GM12878 (cell line): ENCODE results near the gene MB. TPM values are rescaled to one million over a fixed set of nuclear protein-coding genes. Genes with fewer than 3 reads are reported as not detected.

ENCODE experiments used
- ATAC-seq: fragments of 200-7000 bp; cut with Tn5 transposase; 3 replicates; pipeline ENCODE4 v1.9.1; 2020; ENCODE audit warnings: mild to moderate bottlenecking, moderate library complexity
- BruUV-seq: library from RNA; stranded (reverse); fragments of 400-500 nt; replicated peaks from 2 replicates; lab custom pipeline; 2021; lab: Mats Ljungman, UMichigan
- CTCF ChIA-PET: fragments of 300-600 bp; sonication (Branson Sonifier 250); formaldehyde crosslinking; extraction: SDS; loops from one replicate; lab custom pipeline; 2021; ENCODE audit warnings: inconsistent platforms; lab: Yijun Ruan, JAX
- POLR2A ChIA-PET: fragments of 350-600 bp; formaldehyde crosslinking; extraction: SDS; loops from one replicate; lab custom pipeline; 2021; ENCODE audit warnings: inconsistent platforms; lab: Charles Lee
- RAD21 ChIA-PET: fragments of 300-600 bp; sonication (Branson Sonifier 250); formaldehyde crosslinking; loops from one replicate; lab custom pipeline; 2023; ENCODE audit warnings: antibody characterized with exemption; ENCODE audit not compliant: unreplicated experiment; lab: Charles Lee
- SMC1A ChIA-PET: fragments of 300-600 bp; sonication (Branson Sonifier 250); formaldehyde crosslinking; loops from one replicate; lab custom pipeline; 2023; ENCODE audit not compliant: unreplicated experiment, uncharacterized antibody; lab: Charles Lee
- DNase-seq: peaks from one replicate; pipeline ENCODE4 v3.0.0-alpha.2; 2011; ENCODE audit warnings: low read depth, low spot score
- FAIRE-seq: peaks from 3 replicates; lab custom pipeline; 2011; peaks lifted over from hg19 to GRCh38; lab: Jason Lieb, UNC
- H2AFZ ChIP-seq: 2 replicates; pipeline ENCODE4 v1.6.0; 2011; ENCODE audit warnings: low read depth, low read length, control low read depth; ENCODE audit not compliant: control insufficient read depth
- H3K27ac ChIP-seq: 2 replicates; pipeline ENCODE4 v1.5.1; 2011; ENCODE audit warnings: control low read depth; ENCODE audit not compliant: control insufficient read depth, insufficient read depth
- H3K27me3 ChIP-seq, 2 experiments: replicated peaks in 1 of 2; 2 replicates each; pipeline versions ENCODE4 v1.6.0 to v1.6.1; 2011; ENCODE audit warnings: low read length in 1 of 2; ENCODE audit not compliant: control insufficient read depth in 2 of 2, insufficient read depth in 2 of 2
- H3K36me3 ChIP-seq, 2 experiments: 2 replicates each; pipeline ENCODE4 v1.5.1; 2011; ENCODE audit warnings: low read length in 1 of 2; ENCODE audit not compliant: control insufficient read depth in 2 of 2, insufficient read depth in 2 of 2
- H3K4me1 ChIP-seq: 2 replicates; pipeline ENCODE4 v1.6.1; 2011; ENCODE audit warnings: mild to moderate bottlenecking, low read length, moderate library complexity, mixed read lengths; ENCODE audit not compliant: control insufficient read depth, insufficient read depth
- H3K4me2 ChIP-seq: 2 replicates; pipeline ENCODE4 v1.6.0; 2011; ENCODE audit warnings: control low read depth; ENCODE audit not compliant: control insufficient read depth, insufficient read depth
- H3K4me3 ChIP-seq: fragments of 200-600 bp; sonication (generic); 2 replicates; pipeline ENCODE4 v1.5.1; 2016
- H3K79me2 ChIP-seq: 2 replicates; pipeline ENCODE4 v1.6.0; 2011; ENCODE audit warnings: low read length; ENCODE audit not compliant: control insufficient read depth, insufficient read depth
- H3K9ac ChIP-seq: 2 replicates; pipeline ENCODE4 v1.8.0; 2011; ENCODE audit warnings: low read length, control low read depth, mixed read lengths; ENCODE audit not compliant: control insufficient read depth, insufficient read depth
- H3K9me3 ChIP-seq: replicated peaks from 3 replicates; pipeline ENCODE4 v1.5.1; 2011; ENCODE audit warnings: mild to moderate bottlenecking, low read length; ENCODE audit not compliant: control insufficient read depth, insufficient read depth
- H4K20me1 ChIP-seq: 2 replicates; pipeline ENCODE4 v1.6.0; 2011; ENCODE audit not compliant: control insufficient read depth, insufficient read depth
- BACH1 ChIP-seq: fragments of 450-650 bp; IDR thresholded peaks from 2 replicates; pipeline ENCODE4 v1.6.1; 2017; ENCODE audit warnings: mild to moderate bottlenecking, borderline replicate concordance
- NR2F1 ChIP-seq: fragments of 450-650 bp; conservative IDR thresholded peaks from 2 replicates; pipeline ENCODE4 v1.6.1; 2017; ENCODE audit warnings: mild to moderate bottlenecking
- SP1 ChIP-seq: IDR thresholded peaks from one replicate; pipeline ENCODE4 v1.6.1; 2011; ENCODE audit warnings: low read depth, low read length
- SREBF1 ChIP-seq: IDR thresholded peaks from 2 replicates; pipeline ENCODE4 v1.6.1; 2012; ENCODE audit warnings: mild to moderate bottlenecking, low read length
- WGBS: methylation state at CpG from one replicate; pipeline ENCODE4 v1.1.6; 2016; ENCODE audit warnings: low lambda C conversion rate; ENCODE audit not compliant: insufficient replicate concordance, insufficient coverage; ENCODE audit errors: missing lambda C conversion rate; 5-methylcytosine and 5-hydroxymethylcytosine counted together
- in situ Hi-C: fragments of 300-500 bp; cut with MboI; formaldehyde crosslinking; loops from 9 replicates; pipeline ENCODE4 v1.14.3; 2018; ENCODE audit warnings: mixed read lengths
- intact Hi-C: fragments of 100-400 bp; cut with micrococcal nuclease; formaldehyde crosslinking; loops from one replicate; pipeline ENCODE4 v1.14.2; 2022; ENCODE audit not compliant: unreplicated experiment
- polyA plus RNA-seq, 11 experiments: library from polyadenylated mRNA; depleted of rRNA in 4 of 11; unstranded in 6 of 11; stranded (reverse) in 5 of 11; fragments of >200 nt; fragmentation: Nextera tagmentation in 4 of 11; fragmentation: Illumina TruSeq in 1 of 11; extraction: Ambion mirVana in 4 of 11; extraction: Trizol in 1 of 11; gene quantifications; 1 replicate in 1 of 11; 2 replicates in 10 of 11; pipeline versions ENCODE4 v1.2.1 to v1.2.3, GENCODE V29; 2011 to 2016; ENCODE audit warnings: inconsistent platforms in 2 of 11, missing spikeins in 2 of 11, low read depth in 1 of 11
- total RNA-seq, 4 experiments: library from RNA; depleted of rRNA in 3 of 4; stranded (reverse); fragments of >200 nt in 3 of 4; fragmentation: Illumina TruSeq in 1 of 4; extraction: Trizol in 1 of 4; gene quantifications; 2 replicates each; pipeline versions ENCODE4 v1.2.1 to v1.2.3, GENCODE V29; 2013 to 2021
- TF ChIP-seq, protein P1 (sequence below): IDR thresholded peaks from 2 replicates; pipeline ENCODE4 v1.6.1; 2012; ENCODE audit warnings: low read depth, low read length, improper control_type of control experiment
- TF ChIP-seq, protein P2 (sequence below): fragments of 150-350 bp; IDR thresholded peaks from 2 replicates; pipeline ENCODE4 v1.6.1; 2014; ENCODE audit warnings: mild to moderate bottlenecking, low read depth, low read length
- TF ChIP-seq, protein P3 (sequence below): IDR thresholded peaks from 2 replicates; pipeline ENCODE4 v1.6.1; 2011; ENCODE audit warnings: low read depth, low read length, improper control_type of control experiment, borderline replicate concordance
- TF ChIP-seq, protein P4 (sequence below): IDR thresholded peaks from 2 replicates; pipeline ENCODE4 v1.6.1; 2012; ENCODE audit warnings: low read depth, low read length, improper control_type of control experiment
- TF ChIP-seq, protein P5 (sequence below): fragments of 450-650 bp; IDR thresholded peaks from 2 replicates; pipeline ENCODE4 v1.6.1; 2017; ENCODE audit warnings: mild to moderate bottlenecking
- TF ChIP-seq, protein P6 (sequence below): fragments of 450-650 bp; IDR thresholded peaks from 2 replicates; pipeline ENCODE4 v1.6.1; 2016; ENCODE audit warnings: mild to moderate bottlenecking

Gene MB
- total and polyA plus RNA-seq, 10 of the 15 experiments (the other 5 are each of a cell fraction or from before 2014, with no cell fraction given), result 0.09 to 0.41 (median 0.23) TPM; not detected in 3

DNA sequence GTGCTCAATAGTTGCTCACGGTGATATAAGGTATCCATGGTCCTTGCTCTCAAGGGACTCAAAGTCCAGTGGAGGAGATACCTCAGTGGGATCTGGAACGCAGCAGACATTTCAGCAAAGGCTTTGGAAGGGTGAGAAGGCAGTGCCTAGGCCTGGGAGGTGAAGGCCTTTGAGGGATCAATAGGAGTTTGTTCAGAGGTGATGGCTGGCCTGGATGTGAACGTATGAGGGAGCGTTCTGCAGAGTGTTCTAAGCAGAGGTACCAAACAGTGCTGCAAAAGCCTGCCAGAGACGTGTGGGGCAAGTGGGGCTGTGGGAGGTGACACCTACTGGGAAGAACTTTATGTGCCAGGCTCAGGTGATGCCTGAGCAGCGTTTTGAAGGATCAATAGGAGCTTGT lies 7.4 kb upstream of the MB start:
- Histone ChIP-seq H3K9me3 (peaks cover 1% of the 10 kb centered on the region; the same call in 1 of the 3 replicates), H3K4me1 (peaks cover 15% of the 10 kb centered on the region), H3K27ac (no peak overlapping the region), H4K20me1 (no peaks in the 10 kb centered on the region), H3K36me3 (no peaks in the 10 kb centered on the region), H2AFZ (no peak overlapping the region), H3K4me3 (no peak overlapping the region), H3K4me2 (no peak overlapping the region), H3K79me2 (no peaks in the 10 kb centered on the region), H3K9ac (no peak overlapping the region), H3K27me3 (0 out of 4 replicates have a peak, but pooled peaks cover 0 to 1% of the 10 kb centered on the region in 2 experiments)
- FAIRE-seq (peak; percentile 47), ATAC-seq (no peak), DNase-seq (no peak)
- in situ Hi-C loops, result loop anchor here (5.0 kb wide), 3 partner anchors 272 to 498 kb away; no protein-coding TSS in a partner anchor
- intact Hi-C loops, result no loop called here
- WGBS, result 34% methylated on average over 6 of the region's 6 CpGs
- CTCF ChIA-PET, result interaction anchor here (0.6 to 1.3 kb wide), 6 partner anchors 14 to 500 kb away, joined by 3 to 6 read pairs (median 4); no protein-coding TSS in a partner anchor
- SMC1A ChIA-PET, result no interaction called here
- BruUV-seq, result no TSS peak
- TF ChIP-seq, protein P1, sequence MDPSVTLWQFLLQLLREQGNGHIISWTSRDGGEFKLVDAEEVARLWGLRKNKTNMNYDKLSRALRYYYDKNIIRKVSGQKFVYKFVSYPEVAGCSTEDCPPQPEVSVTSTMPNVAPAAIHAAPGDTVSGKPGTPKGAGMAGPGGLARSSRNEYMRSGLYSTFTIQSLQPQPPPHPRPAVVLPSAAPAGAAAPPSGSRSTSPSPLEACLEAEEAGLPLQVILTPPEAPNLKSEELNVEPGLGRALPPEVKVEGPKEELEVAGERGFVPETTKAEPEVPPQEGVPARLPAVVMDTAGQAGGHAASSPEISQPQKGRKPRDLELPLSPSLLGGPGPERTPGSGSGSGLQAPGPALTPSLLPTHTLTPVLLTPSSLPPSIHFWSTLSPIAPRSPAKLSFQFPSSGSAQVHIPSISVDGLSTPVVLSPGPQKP, result no peak
- TF ChIP-seq BACH1 (no peak), NR2F1 (no peak), SP1 (no peak), SREBF1 (no peak)
- TF ChIP-seq, protein P2, sequence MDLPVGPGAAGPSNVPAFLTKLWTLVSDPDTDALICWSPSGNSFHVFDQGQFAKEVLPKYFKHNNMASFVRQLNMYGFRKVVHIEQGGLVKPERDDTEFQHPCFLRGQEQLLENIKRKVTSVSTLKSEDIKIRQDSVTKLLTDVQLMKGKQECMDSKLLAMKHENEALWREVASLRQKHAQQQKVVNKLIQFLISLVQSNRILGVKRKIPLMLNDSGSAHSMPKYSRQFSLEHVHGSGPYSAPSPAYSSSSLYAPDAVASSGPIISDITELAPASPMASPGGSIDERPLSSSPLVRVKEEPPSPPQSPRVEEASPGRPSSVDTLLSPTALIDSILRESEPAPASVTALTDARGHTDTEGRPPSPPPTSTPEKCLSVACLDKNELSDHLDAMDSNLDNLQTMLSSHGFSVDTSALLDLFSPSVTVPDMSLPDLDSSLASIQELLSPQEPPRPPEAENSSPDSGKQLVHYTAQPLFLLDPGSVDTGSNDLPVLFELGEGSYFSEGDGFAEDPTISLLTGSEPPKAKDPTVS, result no peak
- TF ChIP-seq, protein P3, sequence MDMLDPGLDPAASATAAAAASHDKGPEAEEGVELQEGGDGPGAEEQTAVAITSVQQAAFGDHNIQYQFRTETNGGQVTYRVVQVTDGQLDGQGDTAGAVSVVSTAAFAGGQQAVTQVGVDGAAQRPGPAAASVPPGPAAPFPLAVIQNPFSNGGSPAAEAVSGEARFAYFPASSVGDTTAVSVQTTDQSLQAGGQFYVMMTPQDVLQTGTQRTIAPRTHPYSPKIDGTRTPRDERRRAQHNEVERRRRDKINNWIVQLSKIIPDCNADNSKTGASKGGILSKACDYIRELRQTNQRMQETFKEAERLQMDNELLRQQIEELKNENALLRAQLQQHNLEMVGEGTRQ, result no peak
- TF ChIP-seq, protein P4, sequence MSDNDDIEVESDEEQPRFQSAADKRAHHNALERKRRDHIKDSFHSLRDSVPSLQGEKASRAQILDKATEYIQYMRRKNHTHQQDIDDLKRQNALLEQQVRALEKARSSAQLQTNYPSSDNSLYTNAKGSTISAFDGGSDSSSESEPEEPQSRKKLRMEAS, result no peak
- TF ChIP-seq, protein P5, sequence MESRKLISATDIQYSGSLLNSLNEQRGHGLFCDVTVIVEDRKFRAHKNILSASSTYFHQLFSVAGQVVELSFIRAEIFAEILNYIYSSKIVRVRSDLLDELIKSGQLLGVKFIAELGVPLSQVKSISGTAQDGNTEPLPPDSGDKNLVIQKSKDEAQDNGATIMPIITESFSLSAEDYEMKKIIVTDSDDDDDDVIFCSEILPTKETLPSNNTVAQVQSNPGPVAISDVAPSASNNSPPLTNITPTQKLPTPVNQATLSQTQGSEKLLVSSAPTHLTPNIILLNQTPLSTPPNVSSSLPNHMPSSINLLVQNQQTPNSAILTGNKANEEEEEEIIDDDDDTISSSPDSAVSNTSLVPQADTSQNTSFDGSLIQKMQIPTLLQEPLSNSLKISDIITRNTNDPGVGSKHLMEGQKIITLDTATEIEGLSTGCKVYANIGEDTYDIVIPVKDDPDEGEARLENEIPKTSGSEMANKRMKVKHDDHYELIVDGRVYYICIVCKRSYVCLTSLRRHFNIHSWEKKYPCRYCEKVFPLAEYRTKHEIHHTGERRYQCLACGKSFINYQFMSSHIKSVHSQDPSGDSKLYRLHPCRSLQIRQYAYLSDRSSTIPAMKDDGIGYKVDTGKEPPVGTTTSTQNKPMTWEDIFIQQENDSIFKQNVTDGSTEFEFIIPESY, result no peak
- TF ChIP-seq, protein P6, sequence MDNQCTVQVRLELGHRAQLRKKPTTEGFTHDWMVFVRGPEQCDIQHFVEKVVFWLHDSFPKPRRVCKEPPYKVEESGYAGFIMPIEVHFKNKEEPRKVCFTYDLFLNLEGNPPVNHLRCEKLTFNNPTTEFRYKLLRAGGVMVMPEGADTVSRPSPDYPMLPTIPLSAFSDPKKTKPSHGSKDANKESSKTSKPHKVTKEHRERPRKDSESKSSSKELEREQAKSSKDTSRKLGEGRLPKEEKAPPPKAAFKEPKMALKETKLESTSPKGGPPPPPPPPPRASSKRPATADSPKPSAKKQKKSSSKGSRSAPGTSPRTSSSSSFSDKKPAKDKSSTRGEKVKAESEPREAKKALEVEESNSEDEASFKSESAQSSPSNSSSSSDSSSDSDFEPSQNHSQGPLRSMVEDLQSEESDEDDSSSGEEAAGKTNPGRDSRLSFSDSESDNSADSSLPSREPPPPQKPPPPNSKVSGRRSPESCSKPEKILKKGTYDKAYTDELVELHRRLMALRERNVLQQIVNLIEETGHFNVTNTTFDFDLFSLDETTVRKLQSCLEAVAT, result no peak
- RAD21 ChIA-PET, result interaction anchor here (1.5 kb wide), 1 partner anchor 274 kb away, joined by 6 read pairs; no protein-coding TSS in a partner anchor
- POLR2A ChIA-PET, result no interaction called here
